GM21825 (cell line): ENCODE results near the gene ESPN.
"Not testable (repeated sequence)": the region's sequence is repeated elsewhere in the genome, so short reads cannot be mapped to it uniquely, and the experiment has no call there.

Experiments used
- ATAC-seq: cut with Tn5 transposase; IDR thresholded peaks from one replicate; pipeline ENCODE4 v1.9.1; 2021; ENCODE audit warnings: mild to moderate bottlenecking, moderate library complexity; ENCODE audit not compliant: unreplicated experiment

ESPN gene

GRCh38 chr1:6447016-6447817, 22.6 kb downstream of the ESPN start:
- ATAC-seq: no peak

GRCh38 chr1:6447818-6448748, 23.5 kb downstream of the ESPN start:
- no peak for ATAC-seq

GRCh38 chr1:6448749-6449631, 24.4 kb downstream of the ESPN start:
- no peak for ATAC-seq

- no peak for ATAC-seq
These were observed 25.5 kb downstream of the ESPN start for GRCh38 chr1:6450005-6450450.

GRCh38 chr1:6450486-6450885, 25.9 kb downstream of the ESPN start:
- ATAC-seq: not testable (repeated sequence)

- ATAC-seq: no peak
These were observed 26.4 kb downstream of the ESPN start for GRCh38 chr1:6450943-6451373.

- not testable (repeated sequence) for ATAC-seq
These were observed 29.6 kb downstream of the ESPN start for GRCh38 chr1:6453895-6454855.

- ATAC-seq: no peak
These were observed 30.5 kb downstream of the ESPN start for GRCh38 chr1:6454856-6455751.

GRCh38 chr1:6455752-6456520, 31.4 kb downstream of the ESPN start:
- not testable (repeated sequence) for ATAC-seq

GRCh38 chr1:6456800-6457466, 32.4 kb downstream of the ESPN start:
- no peak for ATAC-seq

GRCh38 chr1:6459850-6460265, 35.3 kb downstream of the ESPN start:
- no peak for ATAC-seq

GRCh38 chr1:6460301-6461050, 35.9 kb downstream of the ESPN start:
- ATAC-seq: no peak

GRCh38 chr1:6461051-6461530, 36.5 kb downstream of the ESPN start:
- no peak for ATAC-seq

GRCh38 chr1:6461538-6462411, 37.2 kb downstream of the ESPN start:
- ATAC-seq: no peak

- no peak for ATAC-seq
These were observed 38.0 kb downstream of the ESPN start for GRCh38 chr1:6462412-6463119.
